GM12878 (cell line): ENCODE results near the gene CEP78.

Source experiments
- EP300 ChIP-seq, 2 experiments: fragments of 150-350 bp in 1 of 2; IDR thresholded peaks; 2 replicates each; pipeline ENCODE4 v1.6.1; 2011 to 2012; ENCODE audit warnings: low read depth in 2 of 2, low read length in 2 of 2, borderline replicate concordance in 1 of 2, improper control_type of control experiment in 1 of 2, inconsistent platforms in 1 of 2; ENCODE audit not compliant: control insufficient read depth in 1 of 2
- EZH2 ChIP-seq: IDR thresholded peaks from 2 replicates; pipeline ENCODE4 v1.6.1; 2012; ENCODE audit warnings: low read depth, mild to moderate bottlenecking, control low read depth, inconsistent platforms, low read length, borderline replicate concordance; ENCODE audit not compliant: control insufficient read depth
- GABPA ChIP-seq: IDR thresholded peaks from 2 replicates; pipeline ENCODE4 v1.6.1; 2014; ENCODE audit warnings: antibody characterized with exemption, low read depth, mild to moderate bottlenecking, inconsistent platforms
- POLR2A ChIP-seq: IDR thresholded peaks from 2 replicates; pipeline ENCODE4 v1.6.1; 2011; ENCODE audit warnings: low read depth, mild to moderate bottlenecking, low read length
- POLR2AphosphoS5 ChIP-seq: IDR thresholded peaks from 2 replicates; pipeline ENCODE4 v1.6.1; 2011; ENCODE audit warnings: mild to moderate bottlenecking, low read length, inconsistent platforms
- RFX5 ChIP-seq: IDR thresholded peaks from 2 replicates; pipeline ENCODE4 v1.6.1; 2011; ENCODE audit warnings: low read depth, low read length, improper control_type of control experiment
- SIN3A ChIP-seq: IDR thresholded peaks from 2 replicates; pipeline ENCODE4 v1.6.1; 2012; ENCODE audit warnings: low read depth, low read length, improper control_type of control experiment
- ZNF24 ChIP-seq: fragments of 450-650 bp; IDR thresholded peaks from 2 replicates; pipeline ENCODE4 v1.6.1; 2017; ENCODE audit warnings: antibody characterized with exemption, mild to moderate bottlenecking
- TF ChIP-seq, protein P1 (sequence below), 3 experiments: IDR thresholded peaks in 2 of 3; conservative IDR thresholded peaks in 1 of 3; 2 replicates each; pipeline ENCODE4 v1.5.1; 2011; ENCODE audit warnings: low read depth in 3 of 3, low read length in 3 of 3, mild to moderate bottlenecking in 3 of 3, control low read depth in 2 of 3, moderate library complexity in 2 of 3, inconsistent platforms in 1 of 3, mixed read lengths in 1 of 3; ENCODE audit not compliant: control insufficient read depth in 2 of 3, insufficient read depth in 1 of 3; ENCODE audit errors: extremely low read depth in 1 of 3
- TF ChIP-seq, protein P2 (sequence below): IDR thresholded peaks from 2 replicates; pipeline ENCODE4 v1.6.1; 2011; ENCODE audit warnings: low read depth, low read length, improper control_type of control experiment, borderline replicate concordance

DNA sequence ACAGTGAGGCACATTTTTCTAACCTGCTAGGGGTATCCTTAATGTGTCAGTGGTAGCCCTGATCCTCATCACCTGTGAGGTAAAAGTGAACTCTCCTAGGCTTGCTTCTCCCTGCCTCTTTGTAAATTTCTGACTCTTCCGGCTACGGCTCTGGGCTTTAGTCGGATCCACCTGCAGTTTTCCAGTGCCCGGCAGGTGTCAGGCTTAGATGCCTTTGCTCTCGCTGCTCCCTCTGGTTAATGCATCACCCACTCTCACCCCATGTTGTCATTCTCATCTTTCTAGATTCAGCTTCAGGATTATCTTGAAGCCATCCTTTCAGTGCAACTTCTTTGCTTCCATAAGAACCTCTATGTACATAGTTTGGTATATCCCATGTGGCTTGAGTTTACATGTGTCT is 3.6 kb downstream of the CEP78 start:
- TF ChIP-seq, protein P1, sequence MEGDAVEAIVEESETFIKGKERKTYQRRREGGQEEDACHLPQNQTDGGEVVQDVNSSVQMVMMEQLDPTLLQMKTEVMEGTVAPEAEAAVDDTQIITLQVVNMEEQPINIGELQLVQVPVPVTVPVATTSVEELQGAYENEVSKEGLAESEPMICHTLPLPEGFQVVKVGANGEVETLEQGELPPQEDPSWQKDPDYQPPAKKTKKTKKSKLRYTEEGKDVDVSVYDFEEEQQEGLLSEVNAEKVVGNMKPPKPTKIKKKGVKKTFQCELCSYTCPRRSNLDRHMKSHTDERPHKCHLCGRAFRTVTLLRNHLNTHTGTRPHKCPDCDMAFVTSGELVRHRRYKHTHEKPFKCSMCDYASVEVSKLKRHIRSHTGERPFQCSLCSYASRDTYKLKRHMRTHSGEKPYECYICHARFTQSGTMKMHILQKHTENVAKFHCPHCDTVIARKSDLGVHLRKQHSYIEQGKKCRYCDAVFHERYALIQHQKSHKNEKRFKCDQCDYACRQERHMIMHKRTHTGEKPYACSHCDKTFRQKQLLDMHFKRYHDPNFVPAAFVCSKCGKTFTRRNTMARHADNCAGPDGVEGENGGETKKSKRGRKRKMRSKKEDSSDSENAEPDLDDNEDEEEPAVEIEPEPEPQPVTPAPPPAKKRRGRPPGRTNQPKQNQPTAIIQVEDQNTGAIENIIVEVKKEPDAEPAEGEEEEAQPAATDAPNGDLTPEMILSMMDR (IDR thresholded peaks at IDR 0.05 in 2 of 3, conservative IDR thresholded peaks at IDR 0.05 in 1 of 3; ENCODE audit: control insufficient read depth in 2 of 3, extremely low read depth in 1 of 3, insufficient read depth in 1 of 3, low read depth in 3 of 3, low read length in 3 of 3): peak; percentile 10 to 41 (median 37); a peak in 4 of 6 replicates
- TF ChIP-seq POLR2A (no peak), POLR2AphosphoS5 (no peak), RFX5 (no peak), ZNF24 (no peak), SIN3A (no peak), GABPA (no peak), EP300 (IDR thresholded peaks at IDR 0.05; ENCODE audit: borderline replicate concordance in 1 of 2, control insufficient read depth in 1 of 2, low read depth in 2 of 2, low read length in 2 of 2) (no peak), EZH2 (no peak)
- TF ChIP-seq, protein P2, sequence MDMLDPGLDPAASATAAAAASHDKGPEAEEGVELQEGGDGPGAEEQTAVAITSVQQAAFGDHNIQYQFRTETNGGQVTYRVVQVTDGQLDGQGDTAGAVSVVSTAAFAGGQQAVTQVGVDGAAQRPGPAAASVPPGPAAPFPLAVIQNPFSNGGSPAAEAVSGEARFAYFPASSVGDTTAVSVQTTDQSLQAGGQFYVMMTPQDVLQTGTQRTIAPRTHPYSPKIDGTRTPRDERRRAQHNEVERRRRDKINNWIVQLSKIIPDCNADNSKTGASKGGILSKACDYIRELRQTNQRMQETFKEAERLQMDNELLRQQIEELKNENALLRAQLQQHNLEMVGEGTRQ: no peak
